Right atrium auricular region (tissue), 2 donors: ENCODE results near the gene KRTDAP. TPM values are rescaled to one million over a fixed set of nuclear protein-coding genes. Genes with fewer than 3 reads are reported as not detected.

Source experiments
- DNase-seq: peaks from one replicate; pipeline ENCODE4 v3.0.0-alpha.2; 2019; ENCODE audit warnings: low spot score
- H3K27ac ChIP-seq, 2 donors: fragments of 200-600 bp; sonication (generic); 1 replicate in 1 of 2; 2 replicates in 1 of 2; pipeline ENCODE4 v1.5.1; 2016 to 2019
- H3K27me3 ChIP-seq, 2 donors: fragments of 200-600 bp; sonication (generic); one replicate each; pipeline versions ENCODE4 v1.5.1 to v1.6.0; 2017 to 2019
- H3K36me3 ChIP-seq: fragments of 200-600 bp; sonication (generic); one replicate; pipeline ENCODE4 v1.5.1; 2016
- H3K4me1 ChIP-seq, 2 donors: fragments of 200-600 bp; sonication (generic); one replicate each; pipeline versions ENCODE4 v1.5.1 to v1.6.0; 2017 to 2019
- H3K4me3 ChIP-seq, 2 donors: fragments of 200-600 bp; sonication (generic); 1 replicate in 1 of 2; 2 replicates in 1 of 2; pipeline ENCODE4 v1.5.1; 2017 to 2019; ENCODE audit warnings: mild to moderate bottlenecking in 1 of 2, moderate library complexity in 1 of 2
- H3K9me3 ChIP-seq, 2 donors: fragments of 200-600 bp; sonication (generic); one replicate each; pipeline ENCODE4 v1.5.1; 2019
- CTCF ChIP-seq, 2 donors: fragments of 200-600 bp; sonication (generic); IDR thresholded peaks; one replicate each; pipeline ENCODE4 v1.5.1; 2019; ENCODE audit warnings: antibody characterized with exemption in 2 of 2
- total RNA-seq, 2 donors: library from RNA; depleted of rRNA; stranded (reverse); fragments of >200 nt; gene quantifications; one replicate each; pipeline ENCODE4 v1.1.0, GENCODE V29; 2016

KRTDAP gene, protein sequence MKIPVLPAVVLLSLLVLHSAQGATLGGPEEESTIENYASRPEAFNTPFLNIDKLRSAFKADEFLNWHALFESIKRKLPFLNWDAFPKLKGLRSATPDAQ
- not detected for total RNA-seq

GRCh38 chr19:35490364-35490763, at the start of gene KRTDAP:
KRTDAP (minus strand) TSS chr19:35490464; CDS start chr19:35490442, 22 bp downstream.
- no peak for DNase-seq
- Histone ChIP-seq H3K9me3 (no peaks in the 10 kb centered on the region), H3K27ac (no peak within 1 kb of the TSS), H3K4me1 (peaks cover 0 to 4% of the 10 kb centered on the region in 2 donors), H3K27me3 (no peaks in the 10 kb centered on the region), H3K4me3 (no peak within 1 kb of the TSS), H3K36me3 (no peaks in the 10 kb centered on the region)
- no peak for TF ChIP-seq CTCF (IDR thresholded peaks at IDR 0.05)

GRCh38 chr19:35539850-35540249, 49.6 kb upstream of the KRTDAP start:
- no peak for DNase-seq
- H3K36me3 ChIP-seq, result no peaks in the 10 kb centered on the region
- peaks cover 0 to 7% of the 10 kb centered on the region in 2 donors for H3K4me1 ChIP-seq
- no peak overlapping the region for H3K4me3 ChIP-seq
- no peak for TF ChIP-seq CTCF (IDR thresholded peaks at IDR 0.05)
- no peaks in the 10 kb centered on the region for H3K27me3 ChIP-seq
- H3K27ac ChIP-seq, result no peak overlapping the region
- H3K9me3 ChIP-seq, result no peaks in the 10 kb centered on the region

- peaks cover 0 to 2% of the 10 kb centered on the region in 2 donors for H3K4me1 ChIP-seq
These were observed 49.0 kb upstream of the KRTDAP start for GRCh38 chr19:35539314-35539713.

GRCh38 chr19:35534803-35535480, 44.7 kb upstream of the KRTDAP start:
- Histone ChIP-seq H3K27me3 (no peaks in the 10 kb centered on the region), H3K4me3 (no peak overlapping the region)

More at GRCh38 chr19:35539314-35539713, 49.0 kb upstream of the KRTDAP start:
- no peaks in the 10 kb centered on the region for H3K36me3 ChIP-seq
- no peak for DNase-seq
- H3K4me3 ChIP-seq, result no peak overlapping the region
- H3K27me3 ChIP-seq, result no peaks in the 10 kb centered on the region
- TF ChIP-seq CTCF (IDR thresholded peaks at IDR 0.05), result no peak
- no peaks in the 10 kb centered on the region for H3K9me3 ChIP-seq
- no peak overlapping the region for H3K27ac ChIP-seq

GRCh38 chr19:35533822-35534392, 43.6 kb upstream of the KRTDAP start:
- Histone ChIP-seq H3K9me3 (no peaks in the 10 kb centered on the region), H3K36me3 (no peaks in the 10 kb centered on the region), H3K4me3 (no peak overlapping the region), H3K27ac (no peak overlapping the region), H3K27me3 (peaks cover 0 to 3% of the 10 kb centered on the region in 2 donors), H3K4me1 (peaks cover 0 to 8% of the 10 kb centered on the region in 2 donors)
- no peak for TF ChIP-seq CTCF (IDR thresholded peaks at IDR 0.05)
- no peak for DNase-seq

More at GRCh38 chr19:35534803-35535480, 44.7 kb upstream of the KRTDAP start:
- Histone ChIP-seq H3K36me3 (no peaks in the 10 kb centered on the region), H3K27ac (no peak overlapping the region), H3K4me1 (peaks cover 0 to 8% of the 10 kb centered on the region in 2 donors), H3K9me3 (no peaks in the 10 kb centered on the region)
- no peak for DNase-seq
- TF ChIP-seq CTCF (IDR thresholded peaks at IDR 0.05), result no peak
